Left forelimb (tissue), 1 donor: ENCODE measurements around the gene MLX.
A peak's percentile ranks its signal among the peaks of the same experiment; 100 is the strongest.
"Not testable (repeated sequence)": the region's sequence is repeated elsewhere in the genome, so short reads cannot be mapped to it uniquely, and the experiment has no call there.

ENCODE experiments used
- DNase-seq: peaks from one replicate; pipeline ENCODE4 v3.0.0-alpha.2; 2018; ENCODE audit warnings: low spot score

Gene MLX

GRCh38 chr17:42536372-42537155, 30.3 kb upstream of the MLX start:
- peak; percentile 87 for DNase-seq

GRCh38 chr17:42537156-42537805, 29.6 kb upstream of the MLX start:
- DNase-seq = no peak

GRCh38 chr17:42537826-42538451, 29.0 kb upstream of the MLX start:
- DNase-seq = no peak

- no peak for DNase-seq
Measured at GRCh38 chr17:42538482-42538881, 28.4 kb upstream of the MLX start.

- not testable (repeated sequence) for DNase-seq
Measured at GRCh38 chr17:42540558-42540957, 26.3 kb upstream of the MLX start.

GRCh38 chr17:42541041-42541833, 25.7 kb upstream of the MLX start:
- no peak for DNase-seq

- DNase-seq = no peak
Measured at GRCh38 chr17:42543190-42544079, 23.5 kb upstream of the MLX start.

GRCh38 chr17:42544874-42545283, 22.0 kb upstream of the MLX start:
- no peak for DNase-seq

- not testable (repeated sequence) for DNase-seq
Measured at GRCh38 chr17:42545755-42546505, 21.0 kb upstream of the MLX start.

- DNase-seq = no peak
Measured at GRCh38 chr17:42547001-42547461, 19.9 kb upstream of the MLX start.

- DNase-seq = no peak
Measured at GRCh38 chr17:42547698-42548069, 19.2 kb upstream of the MLX start.

GRCh38 chr17:42548070-42548837, 18.6 kb upstream of the MLX start:
- DNase-seq = no peak

- DNase-seq = no peak
Measured at GRCh38 chr17:42548993-42549755, 17.7 kb upstream of the MLX start.

- not testable (repeated sequence) for DNase-seq
Measured at GRCh38 chr17:42552736-42553135, 14.2 kb upstream of the MLX start, which contains the start of gene HSD17B1. Gene HSD17B1, plus strand, starts transcription at chr17:42552923. Its CDS starts 11 bp downstream, at chr17:42552934.

GRCh38 chr17:42553161-42553818, 13.6 kb upstream of the MLX start:
- DNase-seq = no peak

GRCh38 chr17:42553866-42554249, 13.0 kb upstream of the MLX start:
- no peak for DNase-seq

GRCh38 chr17:42554250-42555121, 12.4 kb upstream of the MLX start:
- DNase-seq = peak; percentile 92
